Adrenal gland (tissue), 12 donors: ENCODE data around the gene PCDHGA2. TPM values are rescaled to one million over a fixed set of nuclear protein-coding genes. Genes with fewer than 3 reads are reported as not detected.
"Not testable (repeated sequence)": the region's sequence is repeated elsewhere in the genome, so short reads cannot be mapped to it uniquely, and the experiment has no call there.

ENCODE experiments used
- DNase-seq, 7 donors: peaks; one replicate each; pipeline ENCODE4 v3.0.0-alpha.2; 2019 to 2020
- H3K27ac ChIP-seq, 5 donors: fragments of 200-600 bp; sonication (generic) in 4 of 5; 1 replicate in 3 of 5; 2 replicates in 2 of 5; pipeline versions ENCODE4 v1.5.1 to v1.8.0; 2016 to 2020; ENCODE audit warnings: mild to moderate bottlenecking in 1 of 5
- H3K27me3 ChIP-seq: fragments of 200-600 bp; 2 replicates; pipeline ENCODE4 v1.8.0; 2021
- H3K36me3 ChIP-seq, 2 donors: fragments of 200-600 bp; replicated peaks in 1 of 2; 1 replicate in 1 of 2; 2 replicates in 1 of 2; pipeline versions ENCODE4 v1.5.1 to v1.8.0; 2018 to 2022
- H3K4me1 ChIP-seq, 2 donors: fragments of 200-600 bp; replicated peaks in 1 of 2; 1 replicate in 1 of 2; 2 replicates in 1 of 2; pipeline versions ENCODE4 v1.5.1 to v1.8.0; 2018 to 2021
- H3K4me3 ChIP-seq, 4 donors: fragments of 200-600 bp; sonication (generic) in 3 of 4; one replicate each; pipeline ENCODE4 v1.5.1; 2016 to 2018
- H3K9me3 ChIP-seq, 3 donors: fragments of 200-600 bp; sonication (generic) in 1 of 3; replicated peaks in 1 of 3; 1 replicate in 2 of 3; 2 replicates in 1 of 3; pipeline versions ENCODE4 v1.5.1 to v1.8.0; 2016 to 2021
- CTCF ChIP-seq, 6 experiments: fragments of 450-650 bp in 4 of 6; fragments of 200-600 bp in 2 of 6; sonication (generic) in 1 of 6; IDR thresholded peaks; 1 replicate in 5 of 6; 2 replicates in 1 of 6; pipeline versions ENCODE4 v1.5.1 to v1.8.0; 2016 to 2021; ENCODE audit warnings: antibody characterized with exemption in 6 of 6, mild to moderate bottlenecking in 2 of 6, moderate library complexity in 1 of 6
- POLR2A ChIP-seq, 2 donors: fragments of 450-650 bp; IDR thresholded peaks; one replicate each; pipeline ENCODE4 v1.6.1; 2017; ENCODE audit warnings: antibody characterized with exemption in 2 of 2, mild to moderate bottlenecking in 2 of 2, moderate library complexity in 1 of 2
- WGBS, 4 donors: extraction: QIAGEN DNeasy Blood & Tissue Kit in 2 of 4; methylation state at CpG; one replicate each; pipeline versions ENCODE4 v1.1.5 to v1.1.7; 2013 to 2017; 5-methylcytosine and 5-hydroxymethylcytosine counted together
- intact Hi-C, 2 donors: fragments of 100-400 bp; cut with DNase I; formaldehyde crosslinking; loops; one replicate each; pipeline versions ENCODE4 v1.14.1 to v1.15.0; 2022 to 2023
- polyA plus RNA-seq, 3 donors: library from polyadenylated mRNA; stranded (reverse); fragments of 200-250 nt in 2 of 3; fragments of 350-450 nt in 1 of 3; fragmentation: Illumina TruSeq in 1 of 3; extraction: RNeasy Lipid Tissue Mini Kit (QIAGEN cat#74804) in 1 of 3; gene quantifications; one replicate each; pipeline ENCODE4 v1.2.3, GENCODE V29; 2013 to 2014
- total RNA-seq, 9 donors: library from RNA; depleted of rRNA in 4 of 9; stranded (reverse); fragments of >200 nt in 4 of 9; fragments of 120-200 nt in 1 of 9; fragmentation: NEBNext Ultra II Directional in 1 of 9; extraction: Animal tissue kit (Norgen Biotek cat#: 25700) in 1 of 9; gene quantifications; one replicate each; pipeline versions ENCODE4 v1.1.0 to v1.2.4, GENCODE V29; 2013 to 2023
- donor health status: healthy with polysubstance abuse.
- donor health status: Bipolar disorder and iron deficiency.
- donor health status: DM: yes; HTN: yes; CAD: no.
- donor health status: DM: no; HTN: no; CAD: no.
- donor health status: DM: no; HTN: no; CAD: no.
- donor health status: DM: yes; HTN: yes; CAD: no.

The PCDHGA2 gene
- total and polyA plus RNA-seq, 12 donors: 0.27 to 6.1 (median 2.0) TPM

GRCh38 chr5:141387557-141388311 is 49.2 kb downstream of the PCDHGA2 start, which contains the start of gene PCDHGB4:
PCDHGB4 (plus strand) TSS chr5:141387698; CDS start chr5:141387885, 187 bp downstream.
- peak in 3 of 6 experiments; percentile 5 to 28 (median 12) for TF ChIP-seq CTCF (IDR thresholded peaks at IDR 0.05)
- WGBS, 4 donors: 8 to 18% (median 11%) methylated on average over 17 to 22 of the region's 40 CpGs
- Histone ChIP-seq H3K9me3 (peaks cover 0 to 35% (median 14%) of the 10 kb centered on the region in 3 donors), H3K4me3 (peak within 1 kb of the TSS in 1 of 4 donors; percentile 20)
- H3K27me3 ChIP-seq, H3K27ac ChIP-seq, DNase-seq, H3K4me1 ChIP-seq, intact Hi-C loops, H3K36me3 ChIP-seq: not testable (repeated sequence)

GRCh38 chr5:141388661-141389060 is 50.1 kb downstream of the PCDHGA2 start:
- Histone ChIP-seq H3K36me3 (no peaks in the 10 kb centered on the region), H3K4me1 (no peaks in the 10 kb centered on the region), H3K9me3 (peaks cover 0 to 40% (median 14%) of the 10 kb centered on the region in 3 donors), H3K4me3 (no peak overlapping the region), H3K27ac (no peak overlapping the region), H3K27me3 (no peaks in the 10 kb centered on the region)
- intact Hi-C loops: no loop called here
- 42 to 59% (median 48%) methylated on average over 10 of the region's 10 CpGs for WGBS, 4 donors
- TF ChIP-seq POLR2A (IDR thresholded peaks at IDR 0.05) (no peak), CTCF (IDR thresholded peaks at IDR 0.05) (no peak)
- no peak for DNase-seq

- Histone ChIP-seq H3K9me3 (peaks cover 0 to 47% (median 14%) of the 10 kb centered on the region in 3 donors), H3K27me3 (no peaks in the 10 kb centered on the region), H3K4me3 (no peak overlapping the region), H3K36me3 (no peaks in the 10 kb centered on the region), H3K27ac (no peak overlapping the region), H3K4me1 (no peaks in the 10 kb centered on the region)
- peak in 1 of 7 donors; percentile 20 for DNase-seq
- TF ChIP-seq POLR2A (IDR thresholded peaks at IDR 0.05): no peak
- no peak for TF ChIP-seq CTCF (IDR thresholded peaks at IDR 0.05)
- WGBS, 4 donors: 30 to 63% (median 35%) methylated on average over 12 to 77 of the region's 77 CpGs
- intact Hi-C loops: no loop called here
These were observed 50.8 kb downstream of the PCDHGA2 start for GRCh38 chr5:141389153-141390042.
